CD14-positive monocyte (primary cell): ENCODE results near the gene PDE8B. TPM values are rescaled to one million over a fixed set of nuclear protein-coding genes. Genes with fewer than 3 reads are reported as not detected.
A peak's percentile ranks its signal among the peaks of the same experiment; 100 is the strongest.

ENCODE experiments used
- DNase-seq, 3 donors: peaks; one replicate each; pipeline ENCODE4 v3.0.0-alpha.2; 2011 to 2022
- H2AFZ ChIP-seq: 2 replicates; pipeline ENCODE4 v1.6.0; 2012; ENCODE audit warnings: mild to moderate bottlenecking, low read depth, low read length, inconsistent platforms; ENCODE audit not compliant: insufficient read depth, poor library complexity, severe bottlenecking
- H3K27ac ChIP-seq, 2 donors: 1 replicate in 1 of 2; 2 replicates in 1 of 2; pipeline ENCODE4 v1.5.1; 2012 to 2013; ENCODE audit warnings: low read length in 2 of 2, control low read depth in 1 of 2, inconsistent platforms in 1 of 2, low read depth in 1 of 2, mild to moderate bottlenecking in 1 of 2
- H3K27me3 ChIP-seq, 2 donors: one replicate each; pipeline versions ENCODE4 v1.6.0 to v1.6.1; 2011 to 2013; ENCODE audit warnings: low read length in 2 of 2; ENCODE audit not compliant: control insufficient read depth in 2 of 2, insufficient read depth in 2 of 2
- H3K36me3 ChIP-seq, 2 donors: replicated peaks in 1 of 2; 1 replicate in 1 of 2; 2 replicates in 1 of 2; pipeline versions ENCODE4 v1.5.1 to v1.6.1; 2012 to 2013; ENCODE audit warnings: low read length in 2 of 2, control low read depth in 1 of 2, inconsistent platforms in 1 of 2, mild to moderate bottlenecking in 1 of 2; ENCODE audit not compliant: insufficient read depth in 2 of 2, control insufficient read depth in 1 of 2
- H3K4me1 ChIP-seq, 2 donors: 1 replicate in 1 of 2; 2 replicates in 1 of 2; pipeline versions ENCODE4 v1.5.1 to v1.6.1; 2012 to 2013; ENCODE audit warnings: low read length in 2 of 2, control low read depth in 1 of 2, inconsistent platforms in 1 of 2, mild to moderate bottlenecking in 1 of 2, moderate library complexity in 1 of 2; ENCODE audit not compliant: insufficient read depth in 2 of 2, control insufficient read depth in 1 of 2
- H3K4me2 ChIP-seq: replicated peaks from 2 replicates; pipeline ENCODE3; 2012; ENCODE audit warnings: low read length, moderate library complexity, mild to moderate bottlenecking; ENCODE audit not compliant: poor library complexity, severe bottlenecking; ENCODE audit errors: extremely low read depth
- H3K4me3 ChIP-seq, 3 experiments: fragments of 200-600 bp in 1 of 3; sonication (generic) in 1 of 3; replicated peaks in 1 of 3; 1 replicate in 2 of 3; 2 replicates in 1 of 3; pipeline ENCODE4 v1.5.1; 2011 to 2013; ENCODE audit warnings: low read length in 3 of 3, mild to moderate bottlenecking in 3 of 3, control low read depth in 2 of 3, low read depth in 2 of 3, inconsistent platforms in 1 of 3, moderate library complexity in 1 of 3
- H3K79me2 ChIP-seq: 2 replicates; pipeline ENCODE4 v1.6.0; 2012; ENCODE audit warnings: mild to moderate bottlenecking, control low read depth, inconsistent platforms, low read length, moderate library complexity; ENCODE audit not compliant: insufficient read depth
- H3K9ac ChIP-seq: 2 replicates; pipeline ENCODE4 v1.6.0; 2017; ENCODE audit warnings: low read length, mild to moderate bottlenecking; ENCODE audit not compliant: insufficient read depth, poor library complexity, severe bottlenecking
- H3K9me3 ChIP-seq, 2 donors: replicated peaks in 1 of 2; 1 replicate in 1 of 2; 2 replicates in 1 of 2; pipeline versions ENCODE4 v1.5.1 to v1.6.1; 2012 to 2013; ENCODE audit warnings: low read length in 2 of 2, control low read depth in 1 of 2; ENCODE audit not compliant: control insufficient read depth in 1 of 2, insufficient read depth in 1 of 2
- H4K20me1 ChIP-seq: 2 replicates; pipeline ENCODE4 v1.6.0; 2012; ENCODE audit warnings: mild to moderate bottlenecking, low read length, control low read depth, moderate library complexity; ENCODE audit not compliant: insufficient read depth
- H3K27ac Mint-ChIP-seq, 7 donors: one replicate each; pipeline ENCODE4 v1.8.0; 2020; ENCODE audit warnings: mild to moderate bottlenecking in 7 of 7, mixed read lengths in 7 of 7, moderate library complexity in 6 of 7, inconsistent platforms in 2 of 7
- H3K27me3 Mint-ChIP-seq, 3 donors: one replicate each; pipeline ENCODE4 v1.8.0; 2021 to 2022; ENCODE audit warnings: low read depth in 3 of 3, mild to moderate bottlenecking in 3 of 3, mixed read lengths in 3 of 3, moderate library complexity in 3 of 3, inconsistent platforms in 1 of 3
- H3K36me3 Mint-ChIP-seq, 2 donors: one replicate each; pipeline ENCODE4 v1.8.0; 2020; ENCODE audit warnings: mixed read lengths in 2 of 2, inconsistent platforms in 1 of 2, mild to moderate bottlenecking in 1 of 2
- H3K4me1 Mint-ChIP-seq: one replicate; pipeline ENCODE4 v1.8.0; 2020; ENCODE audit warnings: mild to moderate bottlenecking, mixed read lengths
- H3K4me3 Mint-ChIP-seq, 2 donors: one replicate each; pipeline ENCODE4 v1.8.0; 2020; ENCODE audit warnings: mild to moderate bottlenecking in 2 of 2, mixed read lengths in 2 of 2, moderate library complexity in 1 of 2
- H3K9me3 Mint-ChIP-seq, 7 donors: one replicate each; pipeline ENCODE4 v1.8.0; 2020 to 2022; ENCODE audit warnings: mixed read lengths in 7 of 7, mild to moderate bottlenecking in 6 of 7, moderate library complexity in 6 of 7, inconsistent platforms in 2 of 7
- WGBS: methylation state at CpG from one replicate; pipeline ENCODE4 v1.1.5; 2013; ENCODE audit warnings: missing lambda C conversion rate; ENCODE audit not compliant: insufficient coverage; 5-methylcytosine and 5-hydroxymethylcytosine counted together
- intact Hi-C, 2 donors: fragments of 100-400 bp; cut with micrococcal nuclease; formaldehyde crosslinking; loops; one replicate each; pipeline versions ENCODE4 v1.15.0 to v1.15.1; 2023
- polyA plus RNA-seq, 3 donors: library from polyadenylated mRNA; depleted of rRNA in 1 of 3; unstranded in 2 of 3; stranded (reverse) in 1 of 3; fragments of 300-500 nt in 2 of 3; fragments of >200 nt in 1 of 3; fragmentation: Illumina TruSeq in 2 of 3; gene quantifications; 1 replicate in 2 of 3; 2 replicates in 1 of 3; pipeline ENCODE4 v1.2.3, GENCODE V29; 2012 to 2021
- TF ChIP-seq, protein P1 (sequence below): fragments of 200-600 bp; IDR thresholded peaks from one replicate; pipeline ENCODE4 v1.8.0; 2022; ENCODE audit warnings: antibody characterized with exemption, mild to moderate bottlenecking

The PDE8B gene
- polyA plus RNA-seq, 3 donors: 0.11 to 0.61 (median 0.29) TPM

DNA sequence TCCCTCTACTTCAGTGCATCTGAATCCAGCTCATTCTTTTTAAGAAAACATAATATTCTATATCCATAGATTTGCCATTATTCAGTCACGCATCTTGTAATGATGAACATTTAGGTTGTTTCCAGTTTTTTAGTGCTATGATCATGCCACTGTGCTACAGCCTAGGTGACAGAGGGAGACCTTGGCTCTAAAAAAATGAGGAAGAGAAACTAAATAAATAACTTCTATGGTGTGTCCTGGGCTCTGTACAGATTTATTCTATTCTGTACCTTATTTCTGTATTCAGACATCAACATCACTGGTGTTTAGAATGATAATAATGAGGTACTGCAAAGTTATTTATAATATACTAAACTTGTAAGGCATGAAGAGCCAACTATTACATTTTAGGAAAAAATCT is 45.9 kb downstream of the PDE8B start:
- no peak for DNase-seq
- Histone ChIP-seq H3K4me1 (no peaks in the 10 kb centered on the region), H3K36me3 (no peaks in the 10 kb centered on the region), H2AFZ (no peak overlapping the region), H3K9me3 (no peaks in the 10 kb centered on the region), H3K27ac (no peak overlapping the region), H3K4me3 (no peak overlapping the region), H3K27me3 (no peaks in the 10 kb centered on the region), H3K9ac (no peak overlapping the region), H3K79me2 (no peaks in the 10 kb centered on the region), H3K4me2 (no peak overlapping the region), H4K20me1 (no peaks in the 10 kb centered on the region)
- Mint-ChIP-seq H3K4me1 (peaks cover 7% of the 10 kb centered on the region), H3K9me3 (peaks cover 0 to 8% (median 0%) of the 10 kb centered on the region in 7 donors), H3K36me3 (no peaks in the 10 kb centered on the region), H3K27ac (no peak overlapping the region), H3K27me3 (peaks cover 4 to 9% (median 4%) of the 10 kb centered on the region in 3 donors), H3K4me3 (no peak overlapping the region)
- intact Hi-C loops: no loop called here
- WGBS: no CpG with 5 or more reads among the region's 1 CpG
- TF ChIP-seq, protein P1, sequence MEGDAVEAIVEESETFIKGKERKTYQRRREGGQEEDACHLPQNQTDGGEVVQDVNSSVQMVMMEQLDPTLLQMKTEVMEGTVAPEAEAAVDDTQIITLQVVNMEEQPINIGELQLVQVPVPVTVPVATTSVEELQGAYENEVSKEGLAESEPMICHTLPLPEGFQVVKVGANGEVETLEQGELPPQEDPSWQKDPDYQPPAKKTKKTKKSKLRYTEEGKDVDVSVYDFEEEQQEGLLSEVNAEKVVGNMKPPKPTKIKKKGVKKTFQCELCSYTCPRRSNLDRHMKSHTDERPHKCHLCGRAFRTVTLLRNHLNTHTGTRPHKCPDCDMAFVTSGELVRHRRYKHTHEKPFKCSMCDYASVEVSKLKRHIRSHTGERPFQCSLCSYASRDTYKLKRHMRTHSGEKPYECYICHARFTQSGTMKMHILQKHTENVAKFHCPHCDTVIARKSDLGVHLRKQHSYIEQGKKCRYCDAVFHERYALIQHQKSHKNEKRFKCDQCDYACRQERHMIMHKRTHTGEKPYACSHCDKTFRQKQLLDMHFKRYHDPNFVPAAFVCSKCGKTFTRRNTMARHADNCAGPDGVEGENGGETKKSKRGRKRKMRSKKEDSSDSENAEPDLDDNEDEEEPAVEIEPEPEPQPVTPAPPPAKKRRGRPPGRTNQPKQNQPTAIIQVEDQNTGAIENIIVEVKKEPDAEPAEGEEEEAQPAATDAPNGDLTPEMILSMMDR: no peak

DNA sequence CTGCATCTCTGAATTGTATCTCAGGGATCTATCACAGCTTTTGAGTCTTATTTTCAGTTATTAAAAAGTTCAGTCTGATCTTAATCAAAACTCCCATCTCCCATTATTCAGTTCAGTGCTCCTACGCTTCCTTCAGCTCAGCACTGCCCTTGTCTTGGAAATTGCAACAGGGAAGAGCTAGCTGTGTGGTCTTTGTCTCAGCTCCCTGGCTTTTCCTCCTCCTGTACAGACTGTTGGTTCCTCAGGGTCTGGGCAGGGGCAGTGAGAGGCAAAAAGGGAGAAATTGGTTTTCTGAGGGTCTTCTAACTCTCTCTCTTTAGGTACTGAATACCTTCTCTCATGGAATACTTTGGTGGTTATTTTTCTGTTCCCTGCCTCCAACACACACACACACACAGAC is 48.2 kb downstream of the PDE8B start:
- peaks cover 17% of the 10 kb centered on the region for H3K4me1 Mint-ChIP-seq
- 83% methylated on average over 1 of the region's 1 CpG for WGBS

More for the DNA sequence above, 48.2 kb downstream of the PDE8B start:
- H4K20me1 ChIP-seq: no peaks in the 10 kb centered on the region
- intact Hi-C loops: loop anchor here in 1 of 2 donors (1.0 kb wide), 1 partner anchor 26 kb away; no protein-coding TSS in a partner anchor
- Mint-ChIP-seq H3K36me3 (no peaks in the 10 kb centered on the region), H3K9me3 (peaks cover 0 to 8% (median 0%) of the 10 kb centered on the region in 7 donors), H3K4me3 (no peak overlapping the region), H3K27me3 (peaks cover 4 to 7% (median 5%) of the 10 kb centered on the region in 3 donors), H3K27ac (peak overlapping the region in 1 of 7 donors; percentile 20)
- H3K79me2 ChIP-seq: no peaks in the 10 kb centered on the region
- H3K9me3 ChIP-seq: no peaks in the 10 kb centered on the region
- H3K27me3 ChIP-seq: no peaks in the 10 kb centered on the region
- H2AFZ ChIP-seq: no peak overlapping the region
- no peak overlapping the region for H3K4me2 ChIP-seq
- no peak for DNase-seq
- TF ChIP-seq, protein P1: no peak
- peaks cover 0 to 4% of the 10 kb centered on the region in 2 donors for H3K4me1 ChIP-seq
- H3K4me3 ChIP-seq: no peak overlapping the region
- no peaks in the 10 kb centered on the region for H3K36me3 ChIP-seq
- no peak overlapping the region for H3K9ac ChIP-seq
- H3K27ac ChIP-seq: no peak overlapping the region
